Measurements from ENCODE around the gene TLR9.
A peak's percentile ranks its signal among the peaks of the same experiment; 100 is the strongest.

Gene TLR9

GRCh38 chr3:52247409-52248164 is 22.1 kb upstream of the TLR9 start:
- no peak for DNase-seq (ENCODE audit: low read depth in 2 of 2)

- no peak for DNase-seq (ENCODE audit: low read depth in 2 of 2)
Observed at GRCh38 chr3:52246728-52247408, 21.4 kb upstream of the TLR9 start.

- no peak for DNase-seq (ENCODE audit: low read depth in 2 of 2)
Observed at GRCh38 chr3:52246264-52246620, 20.8 kb upstream of the TLR9 start.

- no peak for DNase-seq (ENCODE audit: low read depth in 2 of 2)
Observed at GRCh38 chr3:52245322-52246263, 20.1 kb upstream of the TLR9 start, which contains the start of gene PPM1M. PPM1M (plus strand) TSS chr3:52245759; CDS start chr3:52245825, 66 bp downstream.

GRCh38 chr3:52243791-52244628 is 18.6 kb upstream of the TLR9 start:
- no peak for DNase-seq (ENCODE audit: low read depth in 2 of 2)

- no peak for DNase-seq (ENCODE audit: low read depth in 2 of 2)
Observed at GRCh38 chr3:52242039-52242438, 16.6 kb upstream of the TLR9 start.

GRCh38 chr3:52240886-52241370 is 15.5 kb upstream of the TLR9 start:
- DNase-seq (ENCODE audit: low read depth in 2 of 2), result no peak

- no peak for DNase-seq (ENCODE audit: low read depth in 2 of 2)
Observed at GRCh38 chr3:52240059-52240885, 14.8 kb upstream of the TLR9 start.

- DNase-seq (ENCODE audit: low read depth in 2 of 2), result peak; percentile 64 to 71
Observed at GRCh38 chr3:52238761-52239701, 13.6 kb upstream of the TLR9 start, which contains the start of gene TWF2. TWF2 (minus strand) TSS chr3:52239158; CDS start chr3:52239016, 142 bp downstream.

- DNase-seq (ENCODE audit: low read depth in 2 of 2), result no peak
Observed at GRCh38 chr3:52238193-52238760, 12.8 kb upstream of the TLR9 start.

GRCh38 chr3:52237657-52238172 is 12.3 kb upstream of the TLR9 start:
- DNase-seq (ENCODE audit: low read depth in 2 of 2), result no peak

GRCh38 chr3:52237006-52237656 is 11.7 kb upstream of the TLR9 start:
- no peak for DNase-seq (ENCODE audit: low read depth in 2 of 2)

- no peak for DNase-seq (ENCODE audit: low read depth in 2 of 2)
Observed at GRCh38 chr3:52236424-52236886, 11.0 kb upstream of the TLR9 start.

GRCh38 chr3:52234516-52235447 is 9.3 kb upstream of the TLR9 start:
- no peak for DNase-seq (ENCODE audit: low read depth in 2 of 2)

- no peak for DNase-seq (ENCODE audit: low read depth in 2 of 2)
Observed at GRCh38 chr3:52233968-52234367, 8.5 kb upstream of the TLR9 start.

GRCh38 chr3:52233108-52233591 is 7.7 kb upstream of the TLR9 start:
- DNase-seq (ENCODE audit: low read depth in 2 of 2), result no peak

Data from stimulated activated CD4-positive, alpha-beta T cell treated with anti-CD3 and anti-CD28 coated beads, Interleukin-1b, Interleukin-23, amount 100 ng/mL, for 1 hour (primary cell).